ENCODE results near the gene APEH.
"Not testable (repeated sequence)": the region's sequence is repeated elsewhere in the genome, so short reads cannot be mapped to it uniquely, and the experiment has no call there.

APEH gene

DNA sequence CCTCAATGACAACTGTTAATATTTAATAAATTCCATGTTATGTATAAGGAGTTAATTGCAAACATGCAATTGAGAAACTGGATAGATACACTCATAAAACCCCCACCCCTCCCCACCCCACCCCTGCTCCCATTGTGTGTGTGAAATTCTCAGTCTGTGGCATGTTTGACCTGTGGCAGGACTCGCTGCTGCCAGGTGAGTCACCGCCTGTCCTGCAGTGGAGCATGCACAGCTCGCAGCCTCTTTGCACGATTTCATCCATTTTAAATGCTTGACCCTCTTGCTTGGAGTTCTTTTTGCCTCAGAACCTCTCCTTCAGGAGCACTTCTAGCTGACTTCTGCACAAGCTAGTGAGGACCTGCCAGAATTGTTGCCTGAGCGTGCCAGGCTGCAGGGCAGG lies 5.3 kb upstream of the APEH start:
- no peak for DNase-seq (ENCODE audit: low spot score)

DNA sequence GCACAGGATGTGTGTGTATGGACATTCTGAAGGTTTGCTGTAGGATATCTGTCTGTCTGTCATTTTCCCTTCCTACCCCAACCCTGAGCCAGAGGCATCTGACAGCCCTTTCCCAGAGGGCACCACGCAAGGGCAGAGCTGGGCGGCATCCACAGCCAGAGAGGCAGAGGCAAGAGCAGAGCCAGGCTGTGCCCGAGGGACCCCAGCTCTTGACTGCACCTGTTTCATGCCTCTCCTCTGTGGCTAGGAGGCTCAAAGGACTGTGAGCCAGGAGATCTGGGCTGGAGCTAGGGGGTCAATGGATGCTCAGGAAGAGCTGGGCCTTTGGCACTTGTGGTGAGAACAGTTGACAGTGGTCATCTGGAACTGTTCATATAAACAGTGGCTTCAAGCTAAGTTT lies 4.8 kb upstream of the APEH start:
- DNase-seq (ENCODE audit: low spot score), result no peak

DNA sequence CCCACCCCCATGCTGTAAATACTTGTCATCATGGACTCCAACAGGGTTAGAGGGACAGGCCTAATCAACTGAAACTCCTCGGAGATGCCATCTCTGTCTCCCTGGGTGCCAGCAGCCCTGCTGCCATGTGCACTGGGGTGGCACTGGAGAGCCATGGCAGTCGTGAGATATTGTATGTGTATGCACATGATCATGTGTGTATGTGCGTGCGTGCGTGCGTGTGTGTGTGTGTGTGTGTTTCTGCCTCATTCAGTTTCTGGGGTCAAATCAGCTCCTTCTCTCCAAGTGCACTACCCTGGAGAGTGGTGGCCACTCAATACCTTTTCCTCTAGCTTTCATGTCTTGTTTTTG lies 3.2 kb upstream of the APEH start:
- no peak for DNase-seq (ENCODE audit: low spot score)

DNA sequence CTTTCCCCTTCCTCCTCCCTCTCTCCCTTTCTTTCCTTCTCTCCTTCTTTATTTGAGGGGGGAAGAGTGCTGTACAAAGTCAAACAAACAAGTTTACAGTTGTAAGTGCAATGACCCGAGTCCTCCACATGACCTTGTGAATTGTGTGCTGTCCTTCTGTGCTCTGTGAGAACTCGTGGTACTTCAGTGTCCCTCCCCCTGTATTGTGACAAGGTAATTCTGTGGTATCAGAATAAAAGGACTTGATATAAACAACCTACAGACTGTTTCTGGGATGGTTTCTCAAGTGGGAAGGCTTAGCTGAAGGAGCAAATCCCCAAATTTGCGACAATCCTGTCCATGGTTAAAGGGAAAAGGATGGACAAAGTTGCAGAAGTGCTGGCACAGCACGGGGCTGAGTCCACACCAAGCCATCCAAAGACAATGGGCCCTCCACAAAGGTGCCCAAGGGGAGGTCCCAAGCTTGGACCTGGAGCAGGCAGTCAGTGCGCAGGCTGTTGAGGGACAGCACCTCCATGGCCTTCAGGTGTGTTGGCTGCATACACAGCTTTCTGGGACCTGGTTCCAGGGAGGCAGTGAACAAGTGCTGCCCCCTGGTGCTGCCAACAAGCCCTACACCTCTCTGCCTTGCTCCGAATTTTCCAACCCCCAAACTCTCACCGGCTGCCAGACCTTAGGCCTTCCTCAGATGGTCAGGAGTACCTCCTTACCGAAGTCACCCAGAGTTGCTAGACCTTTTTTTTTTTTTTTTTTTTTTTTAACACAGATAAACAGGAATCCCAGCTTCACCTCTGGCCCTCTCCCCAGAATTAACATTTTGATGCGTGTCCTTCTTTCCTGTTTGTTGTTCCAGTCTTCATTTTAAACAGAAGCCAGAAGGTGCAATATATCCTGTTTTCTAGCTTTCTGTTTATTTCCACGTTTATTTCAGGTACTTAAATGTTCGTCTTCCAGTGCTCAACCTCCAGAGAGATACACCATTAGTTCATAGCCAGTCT lies 2.6 kb upstream of the APEH start:
- peak; percentile 63 for DNase-seq (ENCODE audit: low spot score)

DNA sequence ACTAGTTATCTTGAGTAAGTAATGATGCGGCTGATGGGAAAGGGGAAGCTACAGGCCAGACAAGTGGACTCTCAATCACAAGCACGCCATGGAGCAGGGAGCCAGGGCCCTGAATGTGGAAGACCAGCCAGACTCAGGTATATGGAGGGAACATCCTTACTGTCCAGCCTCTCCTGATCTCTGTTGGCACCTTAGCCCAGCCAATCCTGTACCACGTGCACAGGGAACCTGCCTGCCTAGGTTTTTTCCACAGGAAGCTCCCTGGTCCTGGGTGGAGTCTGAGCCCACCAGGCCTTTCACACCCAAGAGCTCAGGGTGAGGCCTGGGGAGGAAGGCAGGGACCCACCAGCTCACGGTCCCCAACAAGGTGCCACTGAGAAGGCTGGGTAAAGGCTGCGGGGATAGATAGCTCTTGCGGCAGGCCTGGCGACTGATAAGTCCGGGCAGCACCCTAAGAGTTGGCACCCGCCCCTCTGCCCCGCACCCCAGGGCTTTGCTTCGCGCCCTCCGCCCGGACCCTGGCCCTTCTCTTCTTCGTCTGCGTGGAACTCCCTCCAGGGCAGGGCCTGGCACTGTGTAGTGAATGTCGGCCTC lies 933 bp upstream of the APEH start:
- DNase-seq (ENCODE audit: low spot score), result no peak

DNA sequence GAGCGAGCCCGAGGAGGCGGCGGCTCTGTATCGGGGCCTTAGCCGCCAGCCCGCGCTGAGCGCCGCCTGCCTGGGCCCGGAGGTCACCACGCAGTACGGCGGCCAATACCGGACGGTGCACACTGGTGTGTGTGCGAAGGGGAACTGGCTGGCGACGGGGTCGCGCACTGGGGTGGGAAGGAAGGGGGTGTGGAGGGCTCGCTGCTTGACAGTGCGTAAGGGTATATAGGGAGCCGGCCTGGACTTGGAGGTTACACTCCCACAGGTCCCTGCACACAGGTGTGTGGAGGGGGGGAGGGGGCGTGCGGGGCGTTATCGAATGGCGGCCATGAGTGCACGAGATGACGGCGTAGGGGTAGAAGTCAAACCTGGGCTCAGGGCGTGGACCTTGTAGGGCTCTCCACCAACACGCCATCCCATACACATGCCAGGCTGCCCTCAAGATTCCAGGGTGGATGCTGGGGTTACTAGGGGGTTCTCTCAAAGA lies 389 bp downstream of the APEH start:
- DNase-seq (ENCODE audit: low spot score), result no peak

DNA sequence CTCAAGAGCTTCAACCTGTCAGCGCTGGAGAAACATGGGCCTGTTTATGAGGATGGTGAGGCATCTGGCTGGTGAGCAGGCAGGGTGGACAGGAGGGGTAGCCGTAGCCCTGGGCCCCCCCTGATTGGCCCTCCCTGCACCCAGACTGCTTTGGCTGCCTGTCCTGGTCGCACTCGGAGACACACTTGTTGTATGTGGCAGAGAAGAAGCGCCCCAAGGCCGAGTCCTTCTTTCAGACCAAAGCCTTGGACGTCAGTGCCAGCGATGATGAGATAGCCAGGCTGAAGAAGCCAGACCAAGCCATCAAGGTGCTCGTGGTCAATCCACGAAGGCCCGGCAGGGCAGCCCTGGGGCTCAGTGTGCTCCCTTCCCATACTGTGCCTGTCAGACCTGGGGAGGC lies 1.8 kb downstream of the APEH start:
- DNase-seq (ENCODE audit: low spot score), result no peak

DNA sequence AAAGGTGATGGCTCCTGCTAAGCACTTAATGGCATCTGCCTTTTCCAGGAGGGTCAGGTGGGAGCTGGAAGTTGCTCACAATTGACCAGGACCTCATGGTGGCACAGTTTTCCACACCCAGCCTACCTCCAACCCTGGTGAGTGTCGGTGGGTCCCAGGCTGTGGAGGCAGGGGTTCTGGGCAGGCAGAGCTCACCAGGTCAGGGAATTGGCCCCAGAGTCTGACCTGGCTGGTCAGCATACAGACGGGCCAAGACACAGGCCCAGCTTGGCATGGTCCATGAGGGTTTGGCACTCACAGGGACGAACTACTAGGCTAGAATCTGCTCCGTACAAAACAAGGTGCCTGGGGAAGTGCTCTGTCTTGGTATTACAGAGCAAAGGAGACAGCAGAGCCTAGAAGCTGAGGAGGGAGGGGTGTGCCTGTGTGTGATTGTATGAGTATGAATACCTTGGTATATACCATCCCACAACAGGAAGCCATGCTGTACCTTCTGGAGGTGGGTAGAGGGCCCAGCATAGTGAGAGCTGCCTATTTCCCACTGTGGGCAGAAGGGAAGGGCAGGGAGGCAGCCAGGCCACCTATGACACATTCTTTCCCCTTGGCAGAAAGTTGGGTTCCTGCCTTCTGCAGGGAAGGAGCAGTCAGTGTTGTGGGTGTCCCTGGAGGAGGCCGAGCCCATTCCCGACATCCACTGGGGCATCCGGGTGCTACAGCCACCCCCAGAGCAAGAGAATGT lies 6.5 kb downstream of the APEH start:
- DNase-seq (ENCODE audit: low spot score), result no peak

DNA sequence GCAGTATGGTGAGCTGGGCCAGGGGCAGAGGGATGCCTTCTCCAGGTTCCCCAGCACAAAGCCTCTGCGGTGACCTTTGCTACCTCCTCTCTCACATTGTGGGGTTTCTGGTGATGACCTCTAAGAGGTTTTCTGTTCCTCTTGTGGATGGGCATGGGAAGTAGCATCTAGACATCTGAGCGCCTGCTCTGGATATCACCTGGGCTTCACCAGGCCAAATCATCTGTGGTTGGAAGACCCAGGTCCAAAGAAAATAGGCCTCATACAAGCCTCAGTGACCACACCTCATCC lies 7.0 kb downstream of the APEH start:
- no peak for DNase-seq (ENCODE audit: low spot score)

DNA sequence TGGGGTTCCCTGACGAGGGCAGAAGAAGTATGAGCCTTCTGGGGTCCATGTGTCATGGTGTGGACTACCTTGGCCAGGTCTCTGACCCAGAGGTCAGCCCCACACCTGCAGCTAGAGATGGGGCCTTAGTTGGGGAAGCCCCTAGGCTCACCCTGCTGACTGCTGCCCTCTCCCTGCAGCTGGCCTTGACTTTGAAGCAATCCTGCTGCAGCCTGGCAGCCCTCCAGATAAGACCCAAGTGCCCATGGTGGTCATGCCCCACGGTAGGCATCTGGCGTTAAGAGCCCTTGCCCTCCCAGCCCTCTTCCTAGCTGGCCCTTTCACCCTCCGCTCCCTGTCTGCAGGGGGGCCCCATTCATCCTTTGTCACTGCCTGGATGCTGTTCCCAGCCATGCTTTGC lies 7.4 kb downstream of the APEH start:
- DNase-seq (ENCODE audit: low spot score), result no peak

DNA sequence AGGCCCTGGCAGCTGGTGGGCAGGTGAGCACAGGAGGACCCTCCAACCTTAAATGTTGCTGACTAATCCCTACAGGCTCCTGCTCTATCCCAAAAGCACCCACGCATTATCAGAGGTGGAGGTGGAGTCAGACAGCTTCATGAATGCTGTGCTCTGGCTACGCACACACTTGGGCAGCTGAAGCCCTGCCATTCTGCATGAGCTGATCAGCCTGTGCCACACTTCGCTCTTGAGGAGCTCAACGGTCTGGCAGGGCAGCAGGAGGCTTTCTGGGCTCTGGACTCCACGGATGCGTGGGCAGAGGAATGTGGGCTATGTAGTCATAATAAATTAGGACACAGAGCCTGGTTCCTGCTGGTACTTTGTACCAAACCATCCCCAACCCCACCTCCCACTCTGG lies 9.0 kb downstream of the APEH start:
- no peak for DNase-seq (ENCODE audit: low spot score)

DNA sequence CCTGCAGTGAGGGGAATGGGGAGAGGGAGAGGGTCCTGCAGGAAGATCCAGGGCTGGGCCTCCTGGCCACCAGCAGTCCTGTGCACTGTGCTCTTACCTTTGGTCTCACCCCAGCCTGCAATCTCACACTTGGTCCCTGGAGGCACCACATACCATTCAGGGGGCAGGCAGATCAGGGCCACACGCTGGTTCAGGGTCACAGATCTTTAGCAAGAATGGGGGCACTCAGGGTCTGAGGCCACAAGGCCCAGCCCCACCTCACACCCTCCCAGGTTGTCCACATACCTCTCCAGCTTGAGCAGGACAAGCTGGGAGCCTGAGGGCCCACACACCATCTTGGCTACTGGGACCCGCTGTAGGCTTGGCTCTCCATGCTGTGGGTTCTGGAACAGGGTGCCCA lies 10.3 kb downstream of the APEH start:
- not testable (repeated sequence) for DNase-seq (ENCODE audit: low spot score)

DNA sequence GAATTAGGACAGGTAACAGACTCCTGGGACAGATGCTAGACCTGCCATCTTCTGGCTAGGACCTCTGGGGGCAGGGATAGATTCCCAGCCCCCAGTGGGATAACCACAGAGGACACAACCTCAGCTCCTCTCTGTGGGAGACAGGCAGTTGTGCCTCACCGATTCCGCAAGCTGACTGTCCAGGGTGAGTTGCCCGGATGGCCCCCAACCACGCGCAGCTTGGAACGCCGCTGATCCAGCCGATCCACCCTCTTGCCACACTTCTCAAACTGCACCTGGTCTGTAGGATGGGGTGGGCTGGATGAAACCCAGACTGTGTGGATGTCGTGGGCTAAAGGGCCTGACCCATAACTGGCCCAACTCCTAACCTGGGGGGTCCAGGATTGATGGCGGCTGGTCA lies 11.0 kb downstream of the APEH start:
- not testable (repeated sequence) for DNase-seq (ENCODE audit: low spot score)

DNA sequence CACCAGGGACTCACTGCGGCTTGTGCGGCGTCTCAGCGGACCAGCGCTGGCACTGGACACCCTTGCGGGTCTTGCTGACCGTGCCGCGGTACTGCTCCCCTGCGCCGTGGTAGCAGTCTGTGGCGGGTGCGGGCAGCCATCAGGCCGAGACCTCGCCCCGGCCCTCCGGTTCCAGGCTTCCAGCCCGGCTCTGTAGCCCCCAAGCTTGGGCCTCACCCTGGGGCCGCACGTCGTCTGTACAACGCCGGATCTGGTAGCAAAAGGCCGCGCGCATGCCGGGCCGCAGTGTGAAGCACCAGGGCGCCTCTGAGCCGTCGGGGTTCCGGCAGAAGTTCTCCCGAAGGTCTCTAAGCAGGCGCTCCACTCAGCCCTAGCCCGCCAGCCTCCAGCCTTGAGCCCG lies 11.7 kb downstream of the APEH start:
- not testable (repeated sequence) for DNase-seq (ENCODE audit: low spot score)

DNA sequence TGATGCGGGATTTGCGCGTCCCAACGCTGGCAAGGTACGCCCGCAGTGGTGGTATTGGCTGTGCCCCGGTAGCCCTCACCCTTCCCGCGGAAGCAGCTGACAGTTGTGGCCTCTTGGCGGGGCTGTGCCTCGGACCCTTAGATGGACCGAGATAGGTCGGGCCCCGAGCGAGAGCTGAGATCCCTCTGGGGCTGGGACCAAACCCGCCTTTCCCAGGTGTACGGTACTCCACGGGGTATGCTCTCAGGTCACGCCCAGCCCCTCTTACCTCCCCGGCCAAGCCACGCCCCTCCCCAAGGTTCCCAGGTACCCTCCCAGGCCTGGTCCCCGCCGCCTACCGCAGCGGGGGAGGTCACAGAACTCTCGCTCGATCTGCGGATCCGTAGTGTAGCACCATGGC lies 12.2 kb downstream of the APEH start:
- DNase-seq (ENCODE audit: low spot score), result not testable (repeated sequence)

DNA sequence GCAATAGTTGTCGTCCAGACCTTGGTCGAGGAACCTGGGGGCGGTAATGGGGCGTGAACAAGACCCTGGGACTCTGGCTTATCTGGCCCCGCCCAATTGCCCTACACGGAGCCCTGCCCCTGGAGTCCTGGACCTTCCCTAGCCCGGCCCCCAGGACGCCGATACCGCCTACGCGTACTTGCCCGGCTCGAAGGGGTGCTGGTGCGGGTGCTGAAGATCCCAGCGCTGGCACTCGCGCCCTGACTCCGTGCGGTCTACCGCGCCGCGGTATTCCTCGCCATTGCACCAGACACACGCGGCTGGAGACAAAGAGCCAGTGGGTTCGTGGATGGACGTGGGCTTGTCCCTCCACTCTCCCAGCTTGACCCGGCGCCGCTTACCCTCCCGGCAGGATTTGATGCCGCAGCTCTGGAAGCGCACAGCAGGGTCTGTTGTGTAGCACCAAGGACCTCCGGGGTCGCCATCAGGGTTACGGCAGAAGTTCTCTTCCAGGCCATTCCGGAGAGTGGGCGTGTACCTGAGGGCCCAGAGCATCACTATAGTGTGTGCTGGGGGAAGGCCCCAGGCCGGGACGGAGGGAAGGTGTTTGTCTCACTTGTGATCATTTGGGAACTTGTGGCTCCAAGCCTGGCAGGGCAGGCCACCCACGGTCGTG lies 12.7 kb downstream of the APEH start:
- DNase-seq (ENCODE audit: low spot score), result not testable (repeated sequence)

DNA sequence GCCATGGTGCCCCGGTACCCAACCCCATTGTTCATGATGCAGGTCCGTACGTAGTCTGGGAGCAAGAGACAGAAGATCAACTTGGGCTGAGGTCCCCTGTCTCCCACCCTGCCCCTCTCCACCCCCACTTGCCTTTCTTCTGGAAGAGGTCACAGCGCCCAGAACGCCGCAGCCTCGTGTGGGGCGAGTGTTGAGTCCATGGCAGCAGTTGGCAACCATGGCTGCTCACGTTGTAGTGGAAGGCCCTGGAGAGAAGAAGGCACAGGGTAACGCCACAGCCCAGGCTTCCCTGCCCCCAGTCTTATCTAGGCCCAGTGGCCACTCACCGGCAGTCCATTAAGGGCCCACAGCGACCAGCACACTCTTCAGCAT lies 13.3 kb downstream of the APEH start:
- DNase-seq (ENCODE audit: low spot score), result not testable (repeated sequence)

DNA sequence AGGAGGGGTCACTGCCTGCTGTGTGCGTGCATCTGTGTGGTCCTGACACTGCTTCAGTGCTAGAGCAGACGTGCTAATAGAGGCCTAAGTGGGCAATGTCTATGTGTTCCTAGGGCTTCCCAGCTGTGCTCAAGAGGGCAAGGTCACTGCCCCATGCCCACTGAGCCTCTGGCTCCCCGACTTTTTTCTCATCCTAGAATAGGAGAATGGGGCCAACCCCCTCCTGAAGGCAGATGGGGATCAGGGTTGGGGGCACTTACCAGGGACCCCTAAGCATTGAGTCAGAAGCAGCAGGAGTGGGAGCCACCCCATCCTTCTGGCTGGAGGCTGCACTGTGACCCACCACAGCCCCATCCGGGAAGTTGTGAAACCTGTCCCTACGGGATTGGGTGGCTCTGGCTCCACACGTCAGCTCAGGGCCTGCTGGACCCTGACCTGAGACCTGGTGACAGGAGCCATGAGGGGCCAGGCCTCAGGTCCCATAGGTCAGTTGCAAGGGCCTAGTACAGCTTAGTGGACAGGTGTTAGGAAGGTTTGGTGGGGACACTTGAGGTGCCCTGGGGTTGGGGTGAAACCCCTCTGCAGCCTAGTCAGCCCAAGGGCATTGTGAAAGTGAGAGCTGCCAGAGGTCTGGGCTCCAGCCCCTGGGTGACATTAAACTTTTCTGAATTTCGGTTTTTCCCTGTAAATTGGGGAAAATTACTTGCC lies 14.3 kb downstream of the APEH start:
- DNase-seq (ENCODE audit: low spot score), result not testable (repeated sequence)

DNA sequence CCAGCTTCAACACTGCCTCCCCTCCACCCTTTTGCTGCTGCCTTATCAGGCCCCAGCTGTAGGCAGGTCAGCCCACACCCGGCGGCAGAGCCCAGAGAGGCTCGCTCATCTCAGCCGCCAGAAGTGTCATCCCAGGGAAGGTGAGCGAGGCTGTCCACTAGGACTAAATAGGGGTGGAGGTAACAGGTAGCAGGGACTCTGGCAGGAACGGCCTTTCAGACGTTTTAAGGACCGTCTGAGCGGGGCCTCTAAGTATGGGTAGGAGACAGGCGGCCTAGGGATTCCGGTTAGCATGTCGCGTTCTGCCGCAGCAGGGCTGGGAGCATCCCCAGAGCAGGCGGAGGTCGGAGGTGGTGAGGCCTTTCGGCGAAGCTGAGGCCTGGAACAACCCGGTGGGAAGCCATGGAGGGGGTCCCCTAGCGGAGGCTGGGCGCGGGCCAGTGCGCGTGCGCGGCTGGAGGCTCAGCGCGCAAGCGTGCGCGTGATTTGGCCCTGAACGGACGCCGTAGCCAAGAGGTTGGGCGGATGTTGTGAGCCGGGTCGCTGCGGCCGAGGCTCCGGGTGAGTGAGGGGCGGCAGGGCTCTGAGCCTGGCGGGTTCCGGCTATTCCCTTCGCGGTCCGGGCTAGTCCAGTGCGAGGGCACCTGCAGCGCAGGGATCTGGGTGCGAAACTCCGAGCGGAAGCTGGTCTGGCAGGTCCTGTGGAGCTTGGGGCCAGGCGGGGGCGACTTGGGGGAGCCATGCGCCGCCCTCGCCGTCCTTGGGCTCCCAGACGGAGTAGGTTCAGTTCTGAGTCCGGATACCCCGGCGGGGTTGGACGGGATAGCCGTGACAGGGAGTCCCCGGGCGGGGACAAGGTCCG lies 15.1 kb downstream of the APEH start, which contains the start of the genes MST1 and RNF123:
TSS of gene MST1 (minus strand) at position 429 of the 862 bp plus-strand sequence. CDS start 783 bp downstream, outside the sequence.
TSS of gene RNF123 (plus strand) at position 512 of the 862 bp plus-strand sequence. CDS start 1,609 bp downstream, outside the sequence.
- DNase-seq (ENCODE audit: low spot score), result peak; percentile 81

DNA sequence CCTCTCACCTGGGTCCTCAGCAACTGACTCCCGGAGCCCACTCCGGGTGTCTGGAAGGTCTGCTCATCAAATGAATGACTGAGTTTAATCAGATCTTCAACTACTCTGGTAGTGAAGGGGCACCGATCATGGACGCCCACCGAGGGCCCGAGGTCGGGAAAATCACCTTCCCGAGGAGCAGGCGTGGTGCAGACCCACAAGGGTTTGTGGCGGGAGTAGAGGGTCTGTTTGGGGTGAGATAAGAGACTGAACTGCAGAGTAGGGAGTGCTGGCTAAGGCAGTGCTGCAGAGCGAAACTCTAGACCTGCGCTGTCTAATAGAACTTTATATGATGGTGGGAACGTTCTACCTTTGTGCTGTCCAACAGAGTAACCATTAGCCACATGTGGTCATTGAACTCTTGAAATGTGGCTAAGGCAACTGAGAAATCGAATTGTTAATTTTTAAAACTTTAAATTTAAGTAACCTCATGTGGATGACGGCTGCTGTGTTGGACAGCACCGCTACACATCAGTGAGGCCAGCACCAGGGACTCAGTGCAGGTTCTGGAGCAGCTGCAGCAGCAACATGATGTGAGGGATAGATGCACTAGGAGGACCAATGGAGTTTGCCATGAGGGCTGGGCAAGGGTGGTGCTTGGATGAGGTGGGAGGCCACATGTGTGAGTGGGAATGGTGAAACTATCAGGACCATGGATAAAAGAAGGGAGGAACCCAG lies 15.9 kb downstream of the APEH start:
- DNase-seq (ENCODE audit: low spot score), result not testable (repeated sequence)

All from kidney capillary endothelial cell (primary cell).